GM12874 (cell line): ENCODE results near the gene ABCA7.

Experiments
- TF ChIP-seq, protein P1 (sequence below): IDR thresholded peaks from 2 replicates; pipeline ENCODE4 v1.5.1; 2011; ENCODE audit warnings: low read depth, mild to moderate bottlenecking, control low read depth, low read length, moderate library complexity; ENCODE audit not compliant: insufficient read depth

ABCA7 gene

GRCh38 chr19:1086613-1087012 lies 46.7 kb downstream of the ABCA7 start:
- TF ChIP-seq, protein P1, sequence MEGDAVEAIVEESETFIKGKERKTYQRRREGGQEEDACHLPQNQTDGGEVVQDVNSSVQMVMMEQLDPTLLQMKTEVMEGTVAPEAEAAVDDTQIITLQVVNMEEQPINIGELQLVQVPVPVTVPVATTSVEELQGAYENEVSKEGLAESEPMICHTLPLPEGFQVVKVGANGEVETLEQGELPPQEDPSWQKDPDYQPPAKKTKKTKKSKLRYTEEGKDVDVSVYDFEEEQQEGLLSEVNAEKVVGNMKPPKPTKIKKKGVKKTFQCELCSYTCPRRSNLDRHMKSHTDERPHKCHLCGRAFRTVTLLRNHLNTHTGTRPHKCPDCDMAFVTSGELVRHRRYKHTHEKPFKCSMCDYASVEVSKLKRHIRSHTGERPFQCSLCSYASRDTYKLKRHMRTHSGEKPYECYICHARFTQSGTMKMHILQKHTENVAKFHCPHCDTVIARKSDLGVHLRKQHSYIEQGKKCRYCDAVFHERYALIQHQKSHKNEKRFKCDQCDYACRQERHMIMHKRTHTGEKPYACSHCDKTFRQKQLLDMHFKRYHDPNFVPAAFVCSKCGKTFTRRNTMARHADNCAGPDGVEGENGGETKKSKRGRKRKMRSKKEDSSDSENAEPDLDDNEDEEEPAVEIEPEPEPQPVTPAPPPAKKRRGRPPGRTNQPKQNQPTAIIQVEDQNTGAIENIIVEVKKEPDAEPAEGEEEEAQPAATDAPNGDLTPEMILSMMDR = no peak

DNA sequence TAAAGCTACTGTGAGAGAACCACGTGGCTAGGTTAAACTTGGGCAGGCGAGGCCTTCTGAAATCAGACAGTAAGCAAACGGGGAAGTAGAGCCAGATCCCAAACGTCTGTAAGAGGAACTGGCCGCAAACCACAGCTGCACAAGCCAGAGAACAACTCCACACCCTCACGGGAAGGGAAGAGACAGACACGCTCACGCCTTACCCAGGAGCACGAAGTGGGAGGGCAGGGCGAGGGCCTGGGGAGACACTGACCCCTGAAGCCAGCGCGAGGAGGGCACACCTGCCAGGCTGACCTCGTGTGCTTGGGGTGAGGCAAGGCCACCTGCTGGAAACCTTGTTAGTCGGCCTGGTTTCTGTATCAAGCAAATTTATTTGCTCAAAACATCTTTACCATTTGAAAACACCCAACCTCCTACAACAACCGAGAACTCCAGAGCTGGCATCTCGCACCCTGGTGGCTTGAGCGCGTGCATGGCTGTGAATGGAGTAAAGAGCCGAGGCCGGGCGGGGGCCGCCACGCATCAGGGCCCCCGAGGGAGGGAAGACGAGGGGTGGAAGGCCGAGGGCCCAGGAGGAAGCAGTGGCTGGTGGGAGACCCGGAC lies 48.0 kb downstream of the ABCA7 start:
- TF ChIP-seq, protein P1 = peak; percentile 18; the same call in 1 of the 2 replicates

GRCh38 chr19:1088416-1089010 lies 48.6 kb downstream of the ABCA7 start:
- TF ChIP-seq, protein P1 = no peak

DNA sequence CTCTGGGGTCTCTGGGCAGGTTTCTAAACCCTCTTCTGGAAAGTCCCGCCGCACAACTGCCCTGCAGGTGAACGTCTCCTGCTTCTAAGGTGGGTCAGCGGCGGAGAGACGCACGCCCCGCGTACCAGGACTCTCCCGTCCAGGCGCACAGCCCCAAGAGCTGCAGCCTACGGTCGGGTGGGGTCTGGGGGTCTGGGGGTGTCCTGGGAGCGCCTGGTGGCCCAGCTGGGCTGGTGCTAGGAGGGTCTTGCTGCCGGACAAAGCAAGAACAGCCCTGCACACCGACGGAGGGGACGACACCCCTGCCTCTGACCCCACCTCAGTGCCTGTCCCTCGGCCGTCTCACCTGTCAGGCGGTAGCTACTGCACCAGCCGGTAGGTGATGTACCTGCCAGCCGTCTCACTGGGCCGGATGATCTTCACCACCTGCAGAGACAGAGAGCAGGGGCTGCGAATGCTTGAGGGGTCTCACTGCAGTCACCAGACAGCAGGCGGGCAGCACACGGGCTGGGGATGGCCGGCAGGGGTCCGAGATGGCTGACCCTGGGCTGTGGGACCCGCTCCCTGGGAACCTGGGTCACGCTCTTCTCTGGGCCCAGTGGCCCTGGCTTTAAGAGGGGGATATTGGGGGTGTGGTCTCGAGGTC lies 49.3 kb downstream of the ABCA7 start:
- TF ChIP-seq, protein P1 = no peak

- TF ChIP-seq, protein P1 = no peak
These were observed 50.0 kb downstream of the ABCA7 start for GRCh38 chr19:1089891-1090290.

DNA sequence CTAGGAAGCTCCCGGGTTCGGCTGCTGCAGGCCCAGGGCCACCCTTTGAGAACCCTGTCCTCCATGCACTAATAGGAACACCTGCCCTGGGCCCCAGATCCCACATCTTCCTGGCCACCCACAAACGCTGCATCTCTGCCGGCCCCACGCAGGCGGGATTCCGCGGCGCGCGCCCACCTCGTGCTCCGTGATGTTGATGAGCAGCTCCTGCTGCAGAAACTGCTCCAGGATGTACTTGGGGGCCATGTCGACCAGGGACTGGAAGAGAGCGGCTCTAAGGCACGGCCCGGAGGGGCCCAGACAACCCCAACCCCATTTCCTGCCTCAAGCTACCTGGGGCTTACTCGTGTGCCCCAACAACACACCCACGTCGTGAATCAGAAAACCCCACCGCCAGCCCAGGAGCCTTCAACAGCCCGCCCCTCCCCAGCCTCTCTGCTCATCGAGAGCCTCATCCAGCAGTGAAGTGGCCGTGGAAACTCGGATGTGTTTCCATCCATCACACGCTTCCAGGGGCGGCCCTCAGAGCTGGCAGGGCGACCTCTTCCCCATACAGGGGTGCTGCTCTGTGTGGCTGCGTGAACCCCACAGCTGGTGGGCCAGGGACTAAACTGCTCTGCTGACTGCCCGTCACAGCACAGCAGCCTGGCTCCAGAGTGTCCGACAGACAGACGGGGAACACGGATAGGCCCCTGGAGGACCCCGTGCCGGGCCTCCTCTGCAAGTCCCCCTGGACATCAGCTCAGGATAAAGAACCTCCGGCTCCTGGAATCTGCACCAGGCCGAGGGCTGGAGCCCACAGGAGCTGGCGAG lies 51.0 kb downstream of the ABCA7 start:
- TF ChIP-seq, protein P1 = no peak

- TF ChIP-seq, protein P1 = no peak
These were observed 51.8 kb downstream of the ABCA7 start for GRCh38 chr19:1091544-1092175.
